ENCODE results near the gene TOX3.

TOX3 gene

DNA sequence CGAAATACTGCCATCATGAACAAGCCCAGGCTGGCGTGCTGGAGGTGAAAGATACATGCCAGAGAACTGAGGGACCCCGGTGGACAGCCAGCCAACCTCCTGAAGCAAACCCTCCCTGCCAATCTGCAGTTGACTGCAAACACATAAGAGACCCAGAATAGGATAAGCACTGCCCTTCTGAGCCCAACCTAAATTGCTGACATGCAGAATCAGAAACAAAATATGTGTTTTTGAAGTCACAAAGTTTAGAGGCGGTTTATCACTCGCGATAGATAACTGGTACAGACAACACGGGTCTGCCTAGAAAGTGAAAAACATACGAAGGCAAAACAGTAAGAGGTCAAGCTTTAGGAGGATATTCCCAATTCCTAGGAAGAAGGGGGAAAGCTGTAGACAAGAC is 14.6 kb downstream of the TOX3 start:
- Histone ChIP-seq H4K20me1 (ENCODE audit: insufficient read depth, low read length) (no peaks in the 10 kb centered on the region), H3K79me2 (ENCODE audit: insufficient read depth, low read length) (no peaks in the 10 kb centered on the region), H3K4me1 (ENCODE audit: insufficient read depth, low read length, severe bottlenecking) (no peaks in the 10 kb centered on the region), H3K4me2 (ENCODE audit: low read length) (no peak overlapping the region), H3K9me3 (ENCODE audit: low read length) (no peaks in the 10 kb centered on the region), H3K9me2 (ENCODE audit: low read depth, low read length) (no peaks in the 10 kb centered on the region), H3K4me3 (ENCODE audit: low read depth, low read length, poor library complexity, severe bottlenecking) (no peak overlapping the region), H3F3A (ENCODE audit: insufficient read depth, low read length) (no peaks in the 10 kb centered on the region), H3K27ac (ENCODE audit: low read depth, low read length, poor library complexity, severe bottlenecking) (no peak overlapping the region), H3K9ac (ENCODE audit: low read length) (no peak overlapping the region), H3K27me3 (ENCODE audit: insufficient read depth, low read length) (no peaks in the 10 kb centered on the region), H2AFZ (ENCODE audit: low read length) (no peak overlapping the region), H3K36me3 (ENCODE audit: insufficient read depth, low read length) (no peaks in the 10 kb centered on the region)
- TF ChIP-seq, protein P1, sequence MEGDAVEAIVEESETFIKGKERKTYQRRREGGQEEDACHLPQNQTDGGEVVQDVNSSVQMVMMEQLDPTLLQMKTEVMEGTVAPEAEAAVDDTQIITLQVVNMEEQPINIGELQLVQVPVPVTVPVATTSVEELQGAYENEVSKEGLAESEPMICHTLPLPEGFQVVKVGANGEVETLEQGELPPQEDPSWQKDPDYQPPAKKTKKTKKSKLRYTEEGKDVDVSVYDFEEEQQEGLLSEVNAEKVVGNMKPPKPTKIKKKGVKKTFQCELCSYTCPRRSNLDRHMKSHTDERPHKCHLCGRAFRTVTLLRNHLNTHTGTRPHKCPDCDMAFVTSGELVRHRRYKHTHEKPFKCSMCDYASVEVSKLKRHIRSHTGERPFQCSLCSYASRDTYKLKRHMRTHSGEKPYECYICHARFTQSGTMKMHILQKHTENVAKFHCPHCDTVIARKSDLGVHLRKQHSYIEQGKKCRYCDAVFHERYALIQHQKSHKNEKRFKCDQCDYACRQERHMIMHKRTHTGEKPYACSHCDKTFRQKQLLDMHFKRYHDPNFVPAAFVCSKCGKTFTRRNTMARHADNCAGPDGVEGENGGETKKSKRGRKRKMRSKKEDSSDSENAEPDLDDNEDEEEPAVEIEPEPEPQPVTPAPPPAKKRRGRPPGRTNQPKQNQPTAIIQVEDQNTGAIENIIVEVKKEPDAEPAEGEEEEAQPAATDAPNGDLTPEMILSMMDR (IDR thresholded peaks at IDR 0.05; ENCODE audit: low read length): no peak
- no peak for TF ChIP-seq EZH2 (IDR thresholded peaks at IDR 0.05; ENCODE audit: borderline replicate concordance, low read length)

DNA sequence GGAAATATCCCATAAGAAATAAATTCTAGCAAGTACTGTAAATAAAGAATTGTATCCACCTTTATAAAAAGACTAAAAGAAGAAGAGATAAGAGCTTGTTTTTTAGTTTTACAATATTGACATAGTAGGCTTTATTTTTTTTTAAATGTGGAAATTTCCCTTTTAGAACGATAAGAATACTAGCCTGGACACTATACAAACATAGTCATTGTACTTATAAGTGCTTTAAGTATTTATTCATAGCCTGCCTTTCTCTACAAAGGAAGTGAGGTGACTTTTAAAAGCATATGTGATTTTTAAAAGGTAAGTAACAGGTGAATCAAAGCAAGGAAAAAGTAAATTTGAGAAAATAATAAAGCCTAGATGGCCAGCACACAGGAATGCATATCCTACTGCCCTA is 17.7 kb downstream of the TOX3 start:
- H3K4me2 ChIP-seq (ENCODE audit: low read length): no peak overlapping the region
- no peaks in the 10 kb centered on the region for H3K79me2 ChIP-seq (ENCODE audit: insufficient read depth, low read length)
- no peaks in the 10 kb centered on the region for H3K4me1 ChIP-seq (ENCODE audit: insufficient read depth, low read length, severe bottlenecking)

GRCh38 chr16:52528393-52529065 is 18.4 kb downstream of the TOX3 start:
- Histone ChIP-seq H3K27ac (ENCODE audit: low read depth, low read length, poor library complexity, severe bottlenecking) (no peak overlapping the region), H3K27me3 (ENCODE audit: insufficient read depth, low read length) (no peaks in the 10 kb centered on the region), H3K9me2 (ENCODE audit: low read depth, low read length) (no peaks in the 10 kb centered on the region), H3K9ac (ENCODE audit: low read length) (no peak overlapping the region), H3F3A (ENCODE audit: insufficient read depth, low read length) (no peaks in the 10 kb centered on the region), H4K20me1 (ENCODE audit: insufficient read depth, low read length) (no peaks in the 10 kb centered on the region), H3K79me2 (ENCODE audit: insufficient read depth, low read length) (no peaks in the 10 kb centered on the region), H3K4me3 (ENCODE audit: low read depth, low read length, poor library complexity, severe bottlenecking) (no peak overlapping the region), H3K36me3 (ENCODE audit: insufficient read depth, low read length) (no peaks in the 10 kb centered on the region), H3K4me2 (ENCODE audit: low read length) (no peak overlapping the region), H3K4me1 (ENCODE audit: insufficient read depth, low read length, severe bottlenecking) (no peaks in the 10 kb centered on the region), H2AFZ (ENCODE audit: low read length) (no peak overlapping the region), H3K9me3 (ENCODE audit: low read length) (no peaks in the 10 kb centered on the region)
- TF ChIP-seq, protein P1 (IDR thresholded peaks at IDR 0.05; ENCODE audit: low read length): no peak
- no peak for TF ChIP-seq EZH2 (IDR thresholded peaks at IDR 0.05; ENCODE audit: borderline replicate concordance, low read length)

More for the DNA sequence above, 17.7 kb downstream of the TOX3 start:
- Histone ChIP-seq H3K4me3 (ENCODE audit: low read depth, low read length, poor library complexity, severe bottlenecking) (no peak overlapping the region), H2AFZ (ENCODE audit: low read length) (no peak overlapping the region), H3K27ac (ENCODE audit: low read depth, low read length, poor library complexity, severe bottlenecking) (no peak overlapping the region), H3K9me2 (ENCODE audit: low read depth, low read length) (no peaks in the 10 kb centered on the region), H4K20me1 (ENCODE audit: insufficient read depth, low read length) (no peaks in the 10 kb centered on the region), H3K9me3 (ENCODE audit: low read length) (no peaks in the 10 kb centered on the region), H3K36me3 (ENCODE audit: insufficient read depth, low read length) (no peaks in the 10 kb centered on the region), H3K27me3 (ENCODE audit: insufficient read depth, low read length) (no peaks in the 10 kb centered on the region), H3F3A (ENCODE audit: insufficient read depth, low read length) (no peaks in the 10 kb centered on the region), H3K9ac (ENCODE audit: low read length) (no peak overlapping the region)
- TF ChIP-seq EZH2 (IDR thresholded peaks at IDR 0.05; ENCODE audit: borderline replicate concordance, low read length): no peak
- TF ChIP-seq, protein P1 (IDR thresholded peaks at IDR 0.05; ENCODE audit: low read length): no peak

All from OCI-LY1 (cell line).